Stimulated activated CD8-positive, alpha-beta memory T cell treated with anti-CD3 and anti-CD28 coated beads, Interleukin-7, amount 100 ng/mL, for 48 hours (primary cell): Measurements from ENCODE around the gene THADA.
A peak's percentile ranks its signal among the peaks of the same experiment; 100 is the strongest.
"Not testable (repeated sequence)": the region's sequence is repeated elsewhere in the genome, so short reads cannot be mapped to it uniquely, and the experiment has no call there.

Source experiments
- DNase-seq, 2 donors: peaks; one replicate each; pipeline ENCODE4 v3.0.0-alpha.2; 2020; ENCODE audit warnings: low read depth in 1 of 2; ENCODE audit errors: extremely low read depth in 1 of 2

The THADA gene, protein sequence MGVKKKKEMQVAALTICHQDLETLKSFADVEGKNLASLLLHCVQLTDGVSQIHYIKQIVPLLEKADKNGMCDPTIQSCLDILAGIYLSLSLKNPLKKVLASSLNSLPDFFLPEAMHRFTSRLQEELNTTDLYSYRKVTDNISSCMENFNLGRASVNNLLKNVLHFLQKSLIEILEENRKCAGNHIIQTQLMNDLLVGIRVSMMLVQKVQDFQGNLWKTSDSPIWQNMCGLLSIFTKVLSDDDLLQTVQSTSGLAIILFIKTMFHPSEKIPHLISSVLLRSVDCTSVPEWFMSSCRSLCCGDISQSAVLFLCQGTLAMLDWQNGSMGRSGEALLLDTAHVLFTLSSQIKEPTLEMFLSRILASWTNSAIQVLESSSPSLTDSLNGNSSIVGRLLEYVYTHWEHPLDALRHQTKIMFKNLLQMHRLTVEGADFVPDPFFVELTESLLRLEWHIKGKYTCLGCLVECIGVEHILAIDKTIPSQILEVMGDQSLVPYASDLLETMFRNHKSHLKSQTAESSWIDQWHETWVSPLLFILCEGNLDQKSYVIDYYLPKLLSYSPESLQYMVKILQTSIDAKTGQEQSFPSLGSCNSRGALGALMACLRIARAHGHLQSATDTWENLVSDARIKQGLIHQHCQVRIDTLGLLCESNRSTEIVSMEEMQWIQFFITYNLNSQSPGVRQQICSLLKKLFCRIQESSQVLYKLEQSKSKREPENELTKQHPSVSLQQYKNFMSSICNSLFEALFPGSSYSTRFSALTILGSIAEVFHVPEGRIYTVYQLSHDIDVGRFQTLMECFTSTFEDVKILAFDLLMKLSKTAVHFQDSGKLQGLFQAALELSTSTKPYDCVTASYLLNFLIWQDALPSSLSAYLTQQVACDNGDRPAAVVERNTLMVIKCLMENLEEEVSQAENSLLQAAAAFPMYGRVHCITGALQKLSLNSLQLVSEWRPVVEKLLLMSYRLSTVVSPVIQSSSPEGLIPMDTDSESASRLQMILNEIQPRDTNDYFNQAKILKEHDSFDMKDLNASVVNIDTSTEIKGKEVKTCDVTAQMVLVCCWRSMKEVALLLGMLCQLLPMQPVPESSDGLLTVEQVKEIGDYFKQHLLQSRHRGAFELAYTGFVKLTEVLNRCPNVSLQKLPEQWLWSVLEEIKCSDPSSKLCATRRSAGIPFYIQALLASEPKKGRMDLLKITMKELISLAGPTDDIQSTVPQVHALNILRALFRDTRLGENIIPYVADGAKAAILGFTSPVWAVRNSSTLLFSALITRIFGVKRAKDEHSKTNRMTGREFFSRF (N-terminal part only)

DNA sequence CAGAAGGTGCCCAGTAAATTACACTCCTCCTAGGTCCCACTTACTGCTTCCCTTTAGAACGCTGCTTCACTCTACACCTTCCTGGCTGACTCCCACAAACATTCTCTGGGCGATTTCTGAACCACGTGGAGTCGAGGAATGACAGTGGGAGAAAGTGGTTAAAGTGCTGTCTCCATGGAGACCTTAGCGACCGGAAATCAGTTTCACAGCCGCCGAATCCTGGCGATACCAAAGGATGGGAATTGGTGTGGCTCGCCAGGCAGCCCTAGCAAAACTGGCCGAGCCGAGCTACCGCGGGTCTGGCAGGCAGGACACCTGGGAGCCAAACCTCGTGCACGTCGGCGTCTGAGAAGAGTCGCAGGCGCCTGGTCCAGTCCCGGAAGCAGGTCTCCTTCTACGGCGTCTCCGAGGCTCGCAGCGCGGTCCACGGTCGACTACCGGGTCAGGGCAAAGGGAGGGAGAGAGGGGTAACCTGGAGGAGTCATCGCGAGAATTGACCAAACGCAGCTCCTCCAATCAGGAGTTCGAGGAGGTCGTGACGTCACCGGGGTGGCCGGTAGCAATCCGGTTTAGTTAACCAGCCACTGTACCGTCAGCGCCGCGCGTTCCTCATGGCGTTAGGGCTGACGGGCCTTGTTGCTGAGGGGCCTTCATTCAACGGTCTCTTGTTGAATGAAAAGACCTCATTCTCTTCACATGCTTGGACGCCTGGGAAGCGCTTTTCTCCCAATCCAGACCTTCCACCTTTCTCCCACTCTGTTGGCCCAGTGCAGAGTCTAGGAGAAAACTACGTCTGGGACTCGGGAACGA is at the start of gene THADA:
TSS of gene THADA (minus strand) at position 436 of the 810 bp plus-strand sequence. CDS start 3,646 bp downstream, outside the sequence.
- DNase-seq, result peak; percentile 93 to 100

DNA sequence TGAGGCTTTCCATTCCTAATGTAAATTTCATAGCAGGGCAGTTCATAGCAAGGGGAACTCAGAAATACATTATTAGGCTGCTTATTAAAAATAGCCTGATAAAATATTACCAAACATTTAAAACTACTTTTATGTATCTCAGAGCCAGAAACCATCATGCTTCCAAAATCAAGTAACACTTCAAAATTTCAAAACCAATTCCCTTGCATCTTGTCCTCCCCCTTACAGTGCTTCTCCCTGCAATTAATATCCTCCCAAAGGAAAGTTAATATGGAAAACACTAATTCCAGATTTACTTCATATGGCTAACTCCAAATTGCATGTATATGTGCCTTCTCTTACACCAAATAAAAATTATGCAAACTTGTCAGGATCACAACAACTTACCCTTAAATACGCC is 47.8 kb upstream of the THADA start:
- no peak for DNase-seq

DNA sequence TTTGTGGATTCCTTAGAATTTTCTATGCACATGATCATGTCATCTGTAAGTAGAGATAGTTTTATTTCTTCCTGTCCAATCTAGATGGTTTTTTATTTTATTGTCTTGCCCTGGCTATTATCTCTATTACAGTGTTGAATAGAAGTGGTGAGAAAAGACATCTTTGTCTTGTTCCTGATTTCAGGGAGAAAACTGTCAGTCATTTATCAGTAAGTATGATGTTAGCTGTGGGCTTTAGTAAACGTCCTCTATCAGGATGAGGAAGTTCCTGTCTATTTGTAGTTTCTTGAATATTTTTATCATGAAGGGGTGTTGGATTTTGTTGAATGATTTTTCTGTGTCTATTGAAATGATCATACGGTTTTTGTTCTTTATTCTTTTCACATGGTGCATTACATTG is 46.5 kb upstream of the THADA start:
- no peak for DNase-seq

DNA sequence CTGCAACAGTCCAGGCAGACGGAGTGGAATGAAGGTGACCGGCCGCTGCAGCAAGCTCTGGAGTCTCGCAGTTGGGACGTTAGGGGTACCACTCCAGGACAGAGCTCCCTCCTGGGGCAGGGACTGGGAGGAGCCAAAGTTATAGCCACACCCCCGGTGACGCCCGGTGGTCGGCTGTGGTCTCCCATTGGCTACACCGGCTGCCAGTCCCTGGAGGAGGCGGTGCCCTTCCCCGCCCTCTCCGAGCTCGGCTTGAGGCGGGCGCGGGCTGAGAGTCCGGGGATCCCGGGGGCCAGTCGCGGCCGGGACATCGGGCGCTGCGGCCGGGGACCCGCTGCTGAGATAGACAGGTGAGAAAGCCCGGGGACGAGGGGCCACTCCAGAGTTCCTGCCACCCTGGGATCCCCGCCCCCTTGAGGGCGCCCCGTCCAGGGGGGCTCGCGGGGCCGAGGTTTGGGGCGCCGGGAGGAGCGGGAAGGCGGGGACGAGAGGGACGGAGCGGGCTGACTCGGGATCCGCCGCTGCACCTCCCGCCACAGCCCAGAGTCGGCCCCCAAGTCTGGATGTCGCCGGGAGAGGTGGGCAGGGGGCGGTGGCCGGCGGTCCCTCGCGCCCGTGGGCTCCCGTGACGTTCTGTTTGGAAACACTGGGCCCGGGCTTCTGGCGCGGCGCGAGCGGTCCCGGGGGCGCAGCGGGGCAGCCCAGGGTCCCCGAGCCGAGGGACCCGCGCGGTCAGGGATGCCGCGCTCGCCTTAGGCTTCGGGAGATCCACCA is 41.4 kb upstream of the THADA start, which contains the start of gene PLEKHH2:
TSS of gene PLEKHH2 (plus strand) at position 231 of the 774 bp plus-strand sequence. CDS start 7,414 bp downstream, outside the sequence.
- DNase-seq, result peak; percentile 72 to 78

DNA sequence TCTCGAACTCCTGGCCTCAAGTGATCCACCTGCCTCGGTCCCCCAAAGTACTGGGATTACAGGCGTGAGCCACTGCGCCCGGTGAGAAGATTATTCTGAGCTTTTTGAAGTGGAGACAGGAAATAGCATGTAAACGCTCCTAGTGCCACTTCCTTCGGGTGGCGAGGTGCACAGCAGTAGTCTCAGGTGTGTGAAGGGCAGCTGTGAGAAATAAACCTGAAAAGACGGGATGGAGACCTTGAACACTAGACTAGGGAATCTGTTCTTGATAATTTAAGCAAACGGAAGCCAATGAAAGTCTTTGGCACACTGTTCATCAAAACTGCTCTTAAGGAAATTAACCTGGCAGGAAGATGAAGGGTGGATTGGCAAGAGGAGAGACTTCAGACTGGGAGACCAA is 40.8 kb upstream of the THADA start:
- DNase-seq, result no peak

DNA sequence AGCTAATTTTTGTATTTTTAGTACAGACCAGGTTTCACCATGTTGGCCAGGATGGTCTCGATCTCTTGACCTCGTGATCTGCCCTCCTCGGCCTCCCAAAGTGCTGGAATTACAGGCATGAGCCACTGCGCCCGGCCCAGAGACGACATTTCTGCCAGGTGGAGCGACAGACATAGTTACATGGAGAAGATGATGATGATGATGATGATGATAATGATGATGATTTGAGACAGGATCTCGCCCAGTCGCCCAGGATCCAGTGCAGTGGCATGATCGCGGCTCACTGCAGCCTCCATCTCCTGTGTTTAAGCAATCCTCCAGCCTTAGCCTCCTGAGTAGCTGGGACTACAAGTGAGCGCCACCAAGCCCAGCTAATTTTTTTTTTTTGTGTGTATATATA is 40.3 kb upstream of the THADA start:
- DNase-seq, result not testable (repeated sequence)

DNA sequence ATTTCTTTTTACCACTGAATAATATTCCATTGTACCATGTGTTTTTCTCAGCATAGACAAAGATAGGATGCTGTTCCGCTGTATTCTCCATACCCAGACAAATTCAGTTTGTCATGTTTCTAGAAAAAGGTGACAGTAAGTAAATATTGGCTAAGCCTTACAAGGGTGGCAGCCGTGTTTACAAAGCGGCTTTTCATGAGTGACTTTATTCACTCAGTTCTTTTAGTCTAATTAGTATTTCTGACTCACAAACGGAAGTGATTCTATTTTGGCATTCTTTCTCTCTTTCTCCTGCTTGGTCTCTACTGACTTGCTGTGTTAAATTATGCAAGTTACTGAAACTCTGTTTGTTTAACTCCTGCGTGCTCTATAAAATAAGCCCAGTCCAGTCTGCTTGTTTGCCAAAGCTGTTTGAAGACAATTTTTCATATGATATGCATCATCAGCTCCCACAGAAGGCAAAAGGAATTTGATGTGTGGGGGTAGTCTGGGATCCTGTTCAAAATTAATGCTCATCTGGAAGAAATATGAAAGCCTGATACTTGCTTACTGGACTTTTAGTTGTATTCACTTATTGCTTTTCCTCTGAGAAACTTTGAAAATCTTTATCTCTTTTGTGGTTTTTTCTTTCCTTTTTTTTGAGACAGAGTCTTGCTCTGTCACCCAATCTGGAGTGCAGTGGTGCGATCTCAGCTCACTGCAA is 38.9 kb upstream of the THADA start:
- no peak for DNase-seq

DNA sequence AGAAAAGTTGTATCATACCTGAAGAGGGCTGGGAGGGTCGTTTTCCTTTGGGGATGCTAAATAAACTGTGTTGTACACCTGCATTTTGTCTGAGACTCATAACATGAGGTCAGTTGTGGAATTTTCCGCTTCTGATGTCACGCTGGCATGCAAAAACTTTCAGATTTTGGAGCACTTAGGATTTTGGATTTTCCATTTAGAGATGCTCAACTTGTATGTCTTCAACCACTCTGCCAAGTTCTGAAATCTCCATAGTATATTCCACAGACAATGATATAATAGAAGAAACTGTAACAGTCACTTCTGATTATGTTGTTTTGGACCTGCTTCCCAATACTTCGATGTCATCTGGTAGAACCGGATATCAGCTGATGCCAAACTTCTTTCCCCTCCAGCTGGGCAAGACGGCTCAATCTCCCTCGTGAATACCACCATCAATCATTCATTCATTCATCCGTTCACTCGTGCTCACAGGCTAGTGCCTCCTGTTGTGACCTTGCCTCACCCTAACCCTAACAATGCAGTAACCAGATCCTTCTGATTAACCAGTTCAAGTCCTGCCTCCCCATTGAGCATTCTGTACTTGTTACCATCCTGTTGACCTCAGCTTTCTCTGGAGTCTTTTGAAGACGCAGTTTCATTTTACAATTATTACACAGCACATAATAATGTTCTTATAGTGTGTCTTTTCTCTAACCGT is 35.9 kb upstream of the THADA start:
- no peak for DNase-seq

DNA sequence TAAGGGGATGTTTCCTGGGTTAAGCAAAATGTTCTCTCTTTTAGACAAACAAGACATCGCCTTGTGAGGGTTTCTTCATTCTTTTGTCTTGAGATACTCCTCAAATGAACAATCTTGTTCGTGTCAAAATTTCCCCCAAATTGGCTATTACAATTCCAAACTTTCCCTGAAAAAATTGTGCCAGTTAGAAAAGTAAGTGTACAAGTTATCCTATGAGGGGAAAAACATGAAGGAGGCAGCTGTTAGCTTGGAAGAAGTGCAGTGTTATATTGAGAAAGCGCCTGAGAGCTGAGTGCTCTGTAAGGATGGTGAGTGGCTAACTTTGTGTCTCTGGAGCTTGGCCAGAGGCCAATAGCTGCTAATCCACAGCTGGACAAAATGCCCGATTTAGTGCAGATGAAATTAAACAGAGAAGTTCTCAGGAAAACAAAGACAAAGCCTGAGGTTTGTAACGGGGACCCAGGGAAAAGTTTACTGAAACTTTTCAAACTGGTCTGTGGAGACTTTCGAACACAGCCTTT is 27.2 kb upstream of the THADA start:
- no peak for DNase-seq

DNA sequence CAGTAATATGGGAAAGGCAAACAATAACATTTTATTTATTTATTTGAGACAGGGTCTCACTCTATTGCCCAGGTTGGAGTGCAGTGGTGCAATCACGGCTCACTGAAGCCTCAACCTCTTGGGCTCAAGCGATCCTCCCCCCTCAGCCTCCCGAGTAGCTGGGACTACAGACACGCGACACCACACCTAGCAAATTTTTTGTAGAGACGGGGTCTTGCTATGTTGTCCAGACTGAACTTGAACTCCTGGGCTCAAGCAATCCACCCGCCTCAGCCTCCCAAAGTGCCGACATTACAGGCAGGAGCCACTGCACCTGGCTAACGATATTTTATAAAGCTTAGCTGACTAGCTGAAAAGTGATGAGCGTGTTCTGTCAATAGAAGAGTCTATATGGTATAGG is 23.7 kb upstream of the THADA start:
- no peak for DNase-seq

DNA sequence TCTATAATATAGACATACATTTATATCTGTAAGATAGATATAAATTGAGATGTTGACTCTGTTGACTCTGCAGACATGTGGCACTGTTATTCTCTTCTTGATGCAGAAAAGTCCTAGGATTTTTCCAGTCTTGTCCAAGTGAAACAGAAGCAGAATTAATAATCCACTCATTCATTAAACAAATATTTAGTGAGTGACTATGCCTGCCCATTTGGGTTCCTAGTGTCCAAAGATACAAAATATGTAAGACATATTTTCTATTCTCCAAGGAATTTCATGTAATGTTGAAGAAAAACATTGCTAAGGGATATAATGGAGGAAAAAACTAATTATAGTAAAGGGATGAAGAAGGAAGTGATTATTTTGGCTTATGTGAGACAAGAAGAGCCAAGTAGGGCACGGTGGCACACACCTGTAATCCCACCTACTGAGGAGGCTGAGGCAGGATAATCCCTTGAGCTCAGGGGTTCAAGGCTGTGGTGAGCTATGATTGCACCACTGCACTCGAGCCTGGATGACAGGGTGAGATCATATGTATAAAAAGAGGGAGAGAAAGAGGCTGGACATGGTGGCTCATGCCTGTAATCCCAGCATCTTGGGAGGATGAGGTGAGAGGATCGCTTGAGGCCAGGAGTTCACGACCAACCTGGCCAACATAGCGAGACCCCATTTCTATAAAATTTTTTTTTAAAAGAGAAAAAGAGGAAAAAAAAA is 21.3 kb upstream of the THADA start:
- DNase-seq, result no peak

DNA sequence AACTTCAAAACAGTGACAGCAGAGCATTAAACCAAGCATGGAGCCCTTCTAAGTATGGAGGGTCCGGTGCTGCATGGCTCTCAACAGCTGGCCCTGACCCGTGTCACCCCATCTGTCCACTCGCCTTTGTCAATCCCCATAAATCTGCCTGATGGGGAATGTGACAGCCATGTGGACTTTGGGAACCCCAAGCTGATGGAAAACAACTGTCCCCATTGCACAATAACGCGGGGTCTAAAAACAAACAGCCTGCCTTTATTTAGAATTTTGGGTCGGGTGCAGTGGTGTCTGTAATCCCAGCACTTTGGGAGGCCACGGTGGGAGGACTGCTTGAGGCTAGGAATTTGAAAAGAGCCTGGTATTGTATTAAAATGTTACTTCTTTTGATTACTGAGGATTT is 17.1 kb upstream of the THADA start:
- no peak for DNase-seq

DNA sequence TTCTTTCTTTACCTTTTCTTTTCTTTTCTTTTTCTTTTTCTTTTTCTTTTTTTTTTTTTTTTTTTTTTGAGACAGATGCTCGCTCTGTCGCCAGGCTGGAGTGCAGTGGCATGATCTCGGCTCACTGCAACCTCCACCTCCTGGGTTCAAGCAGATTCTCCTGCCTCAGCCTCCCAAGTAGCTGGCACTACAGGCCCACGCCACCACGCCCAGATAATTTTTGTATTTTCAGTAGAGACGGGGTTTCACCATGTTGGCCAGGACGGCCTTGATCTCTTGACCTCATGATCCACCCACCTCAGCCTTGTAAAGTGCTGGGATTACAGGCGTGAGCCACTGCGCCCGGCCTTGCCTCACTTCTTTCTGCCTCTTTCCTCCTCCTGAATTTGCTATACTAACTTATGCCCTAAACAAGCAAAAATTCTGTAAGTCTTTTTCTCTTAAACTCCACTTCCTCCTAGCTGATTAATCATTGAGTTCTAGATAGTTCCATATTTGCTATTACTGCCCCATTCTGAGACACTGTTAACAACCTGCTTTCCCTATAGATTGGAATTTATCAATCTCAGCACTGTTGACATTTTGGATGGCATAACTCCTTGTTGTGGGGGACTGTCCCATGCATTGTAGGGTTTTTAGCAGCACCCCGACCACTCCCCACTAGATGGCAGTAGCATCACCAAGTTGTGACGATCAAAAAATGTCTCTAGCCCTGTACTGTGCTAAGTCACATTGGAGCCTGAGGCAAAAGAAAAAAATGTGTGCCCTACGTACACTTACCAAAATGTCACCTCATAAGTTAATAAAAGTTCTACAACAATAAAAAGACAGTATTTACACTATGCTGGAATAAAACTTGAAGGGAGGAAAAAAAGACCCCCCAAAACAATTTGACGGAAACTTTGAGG is 16.4 kb upstream of the THADA start:
- DNase-seq, result peak in 1 of 2 donors; percentile 44

DNA sequence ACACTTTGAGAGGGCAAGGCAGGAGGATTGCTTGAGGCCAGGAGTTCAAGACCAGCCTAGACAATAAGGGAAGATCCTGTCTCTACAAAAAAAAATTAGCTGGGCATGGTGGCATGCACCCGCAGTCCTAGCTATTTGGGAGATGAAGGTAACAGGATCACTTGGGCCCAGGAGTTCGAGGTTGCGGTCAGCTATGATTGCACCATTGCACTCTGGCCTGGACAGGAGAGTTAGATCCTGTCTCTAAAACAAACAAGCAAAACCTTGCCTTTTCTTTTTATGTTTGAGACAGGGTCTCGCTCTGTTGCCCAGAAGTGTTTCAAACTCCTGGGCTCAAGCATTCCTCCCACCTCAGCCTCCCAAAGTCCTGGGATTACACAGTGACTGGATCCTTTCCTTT is 14.5 kb upstream of the THADA start:
- DNase-seq, result no peak

DNA sequence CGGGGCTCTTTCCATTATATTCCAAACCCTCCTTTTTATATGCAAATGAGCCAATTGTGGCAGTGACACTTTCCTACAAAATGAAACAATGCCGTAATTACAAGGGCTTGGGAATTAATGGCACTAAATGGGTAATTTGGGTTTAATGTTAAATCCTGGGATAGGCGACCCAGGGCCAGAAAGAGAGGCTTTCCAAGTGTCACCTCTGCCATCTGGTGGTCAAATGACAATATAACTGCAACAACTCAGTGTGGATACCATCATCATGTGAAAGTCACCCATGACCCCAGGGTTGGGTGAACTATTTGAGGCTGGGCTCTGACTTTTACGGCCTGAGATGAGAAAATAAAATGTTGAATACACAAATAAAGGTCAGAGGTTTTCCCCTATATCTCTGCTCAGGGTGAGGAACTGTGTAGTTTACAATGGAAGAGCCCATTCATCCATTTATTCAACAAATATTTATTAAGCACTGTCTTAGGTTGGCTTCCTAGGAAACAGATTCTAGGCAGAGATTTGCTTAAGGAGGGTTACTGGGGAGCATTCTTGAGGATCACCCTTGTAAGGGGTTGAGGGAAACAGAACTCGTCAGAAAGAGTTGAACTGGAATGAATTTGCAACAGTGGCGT is 13.6 kb upstream of the THADA start:
- peak in 1 of 2 donors; percentile 20 for DNase-seq

DNA sequence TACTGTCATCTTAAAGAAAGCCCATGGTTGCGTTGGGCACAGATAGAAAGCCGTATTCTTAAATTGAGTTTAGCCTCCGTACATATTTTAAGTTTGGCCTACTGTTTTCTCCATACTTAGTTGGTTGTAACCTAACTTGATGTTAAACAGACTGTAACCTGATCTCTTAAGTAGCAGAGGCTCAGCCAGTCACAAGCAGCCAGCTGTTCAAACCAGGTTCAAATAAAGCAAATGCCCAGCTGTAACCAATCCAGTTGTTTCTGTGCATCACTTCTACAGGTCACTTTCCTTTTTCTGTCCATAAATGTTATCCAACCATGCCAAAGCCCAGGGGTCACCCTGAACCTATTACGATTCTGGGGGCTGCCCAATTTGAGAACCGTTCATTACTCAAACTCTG is 10.0 kb upstream of the THADA start:
- no peak for DNase-seq
